Heart right ventricle (tissue), 16 donors: Measurements from ENCODE around the gene STK35. TPM values are rescaled to one million over a fixed set of nuclear protein-coding genes. Genes with fewer than 3 reads are reported as not detected.

ENCODE experiments used
- ATAC-seq, 8 donors: fragments of 200-7000 bp; cut with Tn5 transposase; one replicate each; pipeline ENCODE4 v1.9.1; 2020; ENCODE audit warnings: mild to moderate bottlenecking in 8 of 8, moderate library complexity in 8 of 8, moderate number of reproducible peaks in 1 of 8
- DNase-seq, 2 donors: peaks; one replicate each; pipeline ENCODE4 v3.0.0-alpha.2; 2020
- H3K27ac ChIP-seq, 10 donors: fragments of 200-600 bp; sonication (generic) in 2 of 10; one replicate each; pipeline versions ENCODE4 v1.5.0 to v1.8.0; 2020 to 2022; ENCODE audit warnings: mild to moderate bottlenecking in 3 of 10
- H3K27me3 ChIP-seq, 7 donors: fragments of 200-600 bp; one replicate each; pipeline ENCODE4 v1.8.0; 2021 to 2022; ENCODE audit warnings: mild to moderate bottlenecking in 2 of 7
- H3K36me3 ChIP-seq, 9 donors: fragments of 200-600 bp; sonication (generic) in 1 of 9; one replicate each; pipeline versions ENCODE4 v1.5.0 to v1.8.0; 2020 to 2022; ENCODE audit warnings: mild to moderate bottlenecking in 2 of 9
- H3K4me1 ChIP-seq, 9 donors: fragments of 200-600 bp; sonication (generic) in 1 of 9; one replicate each; pipeline versions ENCODE4 v1.5.0 to v1.8.0; 2020 to 2022; ENCODE audit warnings: mild to moderate bottlenecking in 4 of 9
- H3K4me3 ChIP-seq, 10 donors: fragments of 200-600 bp; sonication (generic) in 2 of 10; one replicate each; pipeline versions ENCODE4 v1.5.0 to v1.8.0; 2020 to 2022; ENCODE audit warnings: mild to moderate bottlenecking in 7 of 10, moderate library complexity in 2 of 10
- H3K9me3 ChIP-seq, 11 donors: fragments of 200-600 bp in 10 of 11; sonication (generic) in 2 of 11; one replicate each; pipeline versions ENCODE4 v1.5.0 to v1.8.0; 2013 to 2022; ENCODE audit warnings: mild to moderate bottlenecking in 2 of 11, control low read depth in 1 of 11, moderate library complexity in 1 of 11
- CTCF ChIP-seq, 9 donors: fragments of 200-600 bp; sonication (generic) in 2 of 9; IDR thresholded peaks; one replicate each; pipeline versions ENCODE4 v1.5.0 to v1.8.0; 2021 to 2022; ENCODE audit warnings: antibody characterized with exemption in 9 of 9, mild to moderate bottlenecking in 5 of 9, moderate library complexity in 1 of 9
- WGBS, 2 donors: extraction: QIAGEN DNeasy Blood & Tissue Kit; methylation state at CpG; one replicate each; pipeline ENCODE4 v1.1.7; 2013; ENCODE audit warnings: inconsistent platforms in 1 of 2; 5-methylcytosine and 5-hydroxymethylcytosine counted together
- intact Hi-C, 10 donors: fragments of 100-400 bp; cut with DNase I; formaldehyde crosslinking; loops; one replicate each; pipeline versions ENCODE4 v1.11.1 to v1.14.2; 2022
- polyA plus RNA-seq, 2 donors: library from polyadenylated mRNA; stranded (reverse); fragments of 200-250 nt; gene quantifications; one replicate each; pipeline ENCODE4 v1.2.3, GENCODE V29; 2013
- total RNA-seq, 10 donors: library from RNA; stranded (reverse); fragmentation: NEBNext Ultra II Directional in 3 of 10; extraction: Animal tissue kit (Norgen Biotek cat#: 25700) in 3 of 10; gene quantifications; one replicate each; pipeline versions ENCODE4 v1.2.1 to v1.2.4, GENCODE V29; 2021 to 2023
- donor health status: Arrhythmogenic right ventricular cardiomyopathy.
- donor health status: ischemic (EF 13 %, LVEDD 7.1; RV severe dilation, severe dysfunction).
- donor health status: healthy with polysubstance abuse.
- donor health status: DM: no; HTN: yes; CAD: no.
- donor health status: DM: no; HTN: no; CAD: no.
- donor health status: ischemic (EF 25% LVEDD 6.9; RV normal size, moderate dysfunction).
- donor health status: ischemic (EF 25% LVEDD 5.7; RV mildly dilated, moderate dysfunction).
- donor health status: healthy.
- donor health status: DM: yes; HTN: yes; CAD: no.
- donor health status: Ischemic cardiomyopathy.
- donor health status: ischemic (EF 35%, LVEDD 5.7; RV mildly dilated, moderate dysfunction).
- donor health status: nonischemic (EF 11% LVEDD 7.7; RV severe dilation, severe dysfunction).
- donor health status: DM: yes; HTN: yes; CAD: no.
- donor health status: PGD.
- donor health status: ischemic (EF 29% LVEDD 5.4; RV normal size, mild dysfunction).
- donor health status: nonischemic (EF 23%, LVEDD 6.1; RV moderate dilation, normal function).

STK35 gene
- total and polyA plus RNA-seq, 12 donors: 5.4 to 17.2 (median 12.6) TPM

DNA sequence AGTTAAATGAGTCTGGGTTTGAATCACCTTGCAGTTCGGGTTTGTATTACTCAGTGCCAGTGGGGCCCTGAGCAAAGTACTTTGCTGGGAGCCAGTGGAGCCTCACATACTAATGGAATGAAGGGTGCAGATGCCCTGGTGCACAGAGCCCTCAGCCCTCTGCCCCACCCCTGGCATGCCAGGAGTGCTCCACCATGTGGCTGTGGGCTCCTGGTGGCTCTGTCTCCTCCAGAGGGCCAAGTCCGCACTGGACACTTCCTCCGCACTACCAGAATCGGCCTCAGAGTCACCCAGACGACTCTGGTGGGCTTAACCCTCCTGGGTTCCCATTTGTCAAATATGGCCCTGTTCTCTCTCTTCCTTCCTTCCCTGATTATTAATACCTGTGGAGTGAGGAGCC is 94.0 kb downstream of the STK35 start:
- TF ChIP-seq CTCF (IDR thresholded peaks at IDR 0.05): no peak
- ATAC-seq: no peak
- intact Hi-C loops: no loop called here
- H3K27me3 ChIP-seq: peaks cover 0 to 32% (median 11%) of the 10 kb centered on the region in 7 donors
- no peaks in the 10 kb centered on the region for H3K4me1 ChIP-seq
- no peaks in the 10 kb centered on the region for H3K36me3 ChIP-seq
- H3K4me3 ChIP-seq: no peak overlapping the region
- H3K9me3 ChIP-seq: no peaks in the 10 kb centered on the region
- no peak overlapping the region for H3K27ac ChIP-seq
- WGBS, 2 donors: 63 to 70% methylated on average over 5 of the region's 5 CpGs
- DNase-seq: no peak

- ATAC-seq: no peak
- no peak overlapping the region for H3K4me3 ChIP-seq
- TF ChIP-seq CTCF (IDR thresholded peaks at IDR 0.05): no peak
- no peaks in the 10 kb centered on the region for H3K4me1 ChIP-seq
- no peak overlapping the region for H3K27ac ChIP-seq
- H3K9me3 ChIP-seq: no peaks in the 10 kb centered on the region
- no peaks in the 10 kb centered on the region for H3K36me3 ChIP-seq
- DNase-seq: no peak
- intact Hi-C loops: no loop called here
- peaks cover 0 to 32% (median 11%) of the 10 kb centered on the region in 7 donors for H3K27me3 ChIP-seq
- WGBS, 2 donors: 56 to 66% methylated on average over 7 of the region's 7 CpGs
Observed at GRCh38 chr20:2197166-2197565, 95.5 kb downstream of the STK35 start.

Other genes starting within 250 kb of the STK35 start
- 10 to 100 TPM; 16.7 to 45.8 (median 24.8) TPM for gene SIRPA, start 206.4 kb upstream of the STK35 start, total RNA-seq
- 10 to 100 TPM in 1 of 2 donors, 1 to 10 TPM in 1; 9.7 to 31.5 TPM for gene SIRPA, start 206.4 kb upstream of the STK35 start, polyA plus RNA-seq
- not detected for gene PDYN, start 107.8 kb upstream of the STK35 start, total RNA-seq
- not detected for gene PDYN, start 107.8 kb upstream of the STK35 start, polyA plus RNA-seq
- not detected for gene TGM3, start 194.2 kb downstream of the STK35 start, total RNA-seq
- gene TGM3, start 194.2 kb downstream of the STK35 start, polyA plus RNA-seq: under 1 TPM in 1 of 2 donors, not detected in 1; 0.22 TPM